HepG2 (cell line): ENCODE data around the gene HCRTR1. TPM values are rescaled to one million over a fixed set of nuclear protein-coding genes. Genes with fewer than 3 reads are reported as not detected.

Experiments used
- ATF7 ChIP-seq, 2 experiments: fragments of 450-650 bp in 1 of 2; sonication (generic) in 1 of 2; formaldehyde crosslinking in 1 of 2; IDR thresholded peaks; 2 replicates each; pipeline versions ENCODE4 v1.4.0 to v1.6.1; 2016 to 2020; ENCODE audit warnings: antibody characterized with exemption in 1 of 2, mild to moderate bottlenecking in 1 of 2, missing genetic modification reagents in 1 of 2
- CBX1 ChIP-seq: IDR thresholded peaks from one replicate; pipeline ENCODE4 v1.6.1; 2016; ENCODE audit warnings: antibody characterized with exemption, low read depth
- CEBPG ChIP-seq: IDR thresholded peaks from 2 replicates; pipeline ENCODE4 v1.6.1; 2016
- DR1 ChIP-seq: sonication (generic); formaldehyde crosslinking; IDR thresholded peaks from 2 replicates; pipeline ENCODE4 v1.8.0; 2021; ENCODE audit warnings: mild to moderate bottlenecking, missing genetic modification reagents, inconsistent platforms
- HCFC1 ChIP-seq: fragments of 150-350 bp; IDR thresholded peaks from 2 replicates; pipeline ENCODE4 v1.6.1; 2014; ENCODE audit warnings: low read depth, low read length
- MAFF ChIP-seq: IDR thresholded peaks from 2 replicates; pipeline ENCODE4 v1.6.1; 2011; ENCODE audit warnings: low read depth, low read length, improper control_type of control experiment
- NFIC ChIP-seq: IDR thresholded peaks from 2 replicates; pipeline ENCODE4 v1.6.1; 2012; ENCODE audit warnings: mild to moderate bottlenecking, low read length, inconsistent platforms
- NFKB2 ChIP-seq: sonication (generic); formaldehyde crosslinking; IDR thresholded peaks from 2 replicates; pipeline ENCODE4 v1.4.0; 2020; ENCODE audit warnings: missing genetic modification reagents, borderline replicate concordance
- NR2C2 ChIP-seq: sonication (generic); formaldehyde crosslinking; IDR thresholded peaks from 2 replicates; pipeline ENCODE4 v1.4.0; 2020; ENCODE audit warnings: missing genetic modification reagents, mild to moderate bottlenecking, moderate library complexity, borderline replicate concordance
- NR2F1 ChIP-seq, 2 experiments: fragments of 450-650 bp in 1 of 2; formaldehyde crosslinking in 1 of 2; IDR thresholded peaks; 2 replicates each; pipeline versions ENCODE4 v1.5.0 to v1.6.1; 2016 to 2020; ENCODE audit warnings: mild to moderate bottlenecking in 1 of 2, missing compliant biosample characterization in 1 of 2, missing genetic modification reagents in 1 of 2, moderate library complexity in 1 of 2
- SMAD9 ChIP-seq: sonication (generic); formaldehyde crosslinking; IDR thresholded peaks from 2 replicates; pipeline ENCODE4 v1.5.1; 2020; ENCODE audit warnings: mild to moderate bottlenecking, missing genetic modification reagents
- SNRNP70 ChIP-seq: fragments of 200-400 bp; formaldehyde crosslinking; IDR thresholded peaks from 2 replicates; pipeline ENCODE4 v1.6.1; 2017; ENCODE audit warnings: mild to moderate bottlenecking, low read depth, low read length, moderate library complexity
- XBP1 ChIP-seq: sonication (generic); formaldehyde crosslinking; IDR thresholded peaks from 2 replicates; pipeline ENCODE4 v1.5.0; 2020; ENCODE audit warnings: missing genetic modification reagents
- XRCC5 ChIP-seq: fragments of 200-400 bp; formaldehyde crosslinking; optimal IDR thresholded peaks from 2 replicates; pipeline ENCODE3; 2017; ENCODE audit warnings: mild to moderate bottlenecking, low read length
- ZBTB7B ChIP-seq: sonication (generic); formaldehyde crosslinking; IDR thresholded peaks from 2 replicates; pipeline ENCODE4 v1.4.0; 2020; ENCODE audit warnings: missing genetic modification reagents
- ZIK1 ChIP-seq: sonication (generic); formaldehyde crosslinking; IDR thresholded peaks from 2 replicates; pipeline ENCODE4 v1.5.0; 2020; ENCODE audit warnings: mild to moderate bottlenecking, low read depth, missing genetic modification reagents, borderline replicate concordance
- ZNF230 ChIP-seq: sonication (generic); formaldehyde crosslinking; IDR thresholded peaks from 2 replicates; pipeline ENCODE4 v1.4.0; 2020; ENCODE audit warnings: mild to moderate bottlenecking, missing genetic modification reagents
- ZNF253 ChIP-seq: sonication (generic); formaldehyde crosslinking; IDR thresholded peaks from 2 replicates; pipeline ENCODE4 v1.8.0; 2022; ENCODE audit warnings: mild to moderate bottlenecking, missing genetic modification reagents, borderline replicate concordance
- ZNF644 ChIP-seq: IDR thresholded peaks from 2 replicates; pipeline ENCODE4 v1.6.1; 2016; ENCODE audit warnings: low read depth
- ZNF709 ChIP-seq: sonication (generic); formaldehyde crosslinking; IDR thresholded peaks from 2 replicates; pipeline ENCODE4 v1.5.0; 2020; ENCODE audit warnings: mild to moderate bottlenecking, missing genetic modification reagents
- ZNF766 ChIP-seq: sonication (generic); formaldehyde crosslinking; IDR thresholded peaks from 2 replicates; pipeline ENCODE4 v1.5.0; 2020; ENCODE audit warnings: missing genetic modification reagents, borderline replicate concordance
- ZNF768 ChIP-seq: sonication (generic); formaldehyde crosslinking; IDR thresholded peaks from 2 replicates; pipeline ENCODE4 v1.4.0; 2020; ENCODE audit warnings: missing genetic modification reagents
- polyA plus RNA-seq, 8 experiments: library from polyadenylated mRNA; depleted of rRNA in 3 of 8; stranded (reverse) in 7 of 8; unstranded in 1 of 8; fragments of >200 nt; fragmentation: Illumina TruSeq in 4 of 8; extraction: Trizol in 4 of 8; gene quantifications; 2 replicates each; pipeline versions ENCODE4 v1.2.1 to v1.2.3, GENCODE V29; 2011 to 2016; ENCODE audit warnings: low read depth in 4 of 8, missing spikeins in 1 of 8, mixed read lengths in 1 of 8; ENCODE audit not compliant: insufficient read depth in 1 of 8
- total RNA-seq, 5 experiments: library from RNA; depleted of rRNA; stranded (reverse); fragments of >200 nt; fragmentation: Illumina TruSeq; extraction: Trizol; gene quantifications; 2 replicates each; pipeline ENCODE4 v1.2.3, GENCODE V29; 2016; ENCODE audit warnings: low read depth in 1 of 5
- TF ChIP-seq, protein P1 (sequence below): IDR thresholded peaks from 2 replicates; pipeline ENCODE4 v1.6.1; 2016; ENCODE audit warnings: low read depth, borderline replicate concordance
- TF ChIP-seq, protein P2 (sequence below): IDR thresholded peaks from 2 replicates; pipeline ENCODE4 v1.6.1; 2016; ENCODE audit warnings: low read depth, missing genetic modification reagents, missing compliant biosample characterization
- TF ChIP-seq, protein P3 (sequence below): IDR thresholded peaks from 2 replicates; pipeline ENCODE4 v1.6.1; 2016

Gene HCRTR1
- total and polyA plus RNA-seq, 2 of the 13 experiments (the other 11 are each of a cell fraction or from before 2014, with no cell fraction given), result not detected

DNA sequence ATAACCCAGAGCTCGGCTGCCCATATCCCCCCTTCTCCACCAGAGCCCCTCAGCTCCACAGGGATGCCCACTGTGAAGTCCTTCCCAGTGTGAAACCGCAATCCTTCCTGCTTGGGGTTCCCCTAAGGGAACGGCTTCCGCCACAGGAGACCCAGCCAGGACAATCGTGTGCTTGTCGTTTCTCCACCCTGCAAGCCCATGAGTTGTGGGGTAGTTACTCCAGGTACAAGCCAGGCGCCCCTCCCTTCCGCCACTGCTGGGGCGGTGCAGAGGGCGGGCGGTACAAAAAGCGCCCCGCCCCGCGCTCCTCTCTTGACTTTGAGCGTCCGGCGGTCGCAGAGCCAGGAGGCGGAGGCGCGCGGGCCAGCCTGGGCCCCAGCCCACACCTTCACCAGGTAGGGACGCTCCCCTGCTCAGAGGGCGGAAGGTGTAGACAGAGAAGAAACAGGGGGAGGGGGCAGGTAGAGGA lies 41.3 kb upstream of the HCRTR1 start, which contains the start of gene TINAGL1 (continued):
- TF ChIP-seq, protein P1, sequence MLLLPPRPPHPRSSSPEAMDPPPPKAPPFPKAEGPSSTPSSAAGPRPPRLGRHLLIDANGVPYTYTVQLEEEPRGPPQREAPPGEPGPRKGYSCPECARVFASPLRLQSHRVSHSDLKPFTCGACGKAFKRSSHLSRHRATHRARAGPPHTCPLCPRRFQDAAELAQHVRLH (CRISPR knock-in tag), result peak; percentile 27; the same call in 1 of the 2 replicates
- TF ChIP-seq SNRNP70 (no peak), NFKB2 (CRISPR knock-in tag) (no peak), ZBTB7B (no peak), SMAD9 (CRISPR knock-in tag) (no peak), CEBPG (CRISPR knock-in tag) (0 out of 2 replicates have a peak, but pooled peaks have one; percentile 14), ZNF766 (CRISPR knock-in tag) (no peak), XRCC5 (peak; percentile 65), MAFF (no peak), ZNF644 (no peak), NR2C2 (CRISPR knock-in tag) (no peak), ZNF253 (CRISPR knock-in tag) (no peak), NR2F1 (CRISPR knock-in tag; IDR thresholded peaks at IDR 0.05) (no peak), ZNF768 (no peak), NFIC (no peak), CBX1 (no peak), ZIK1 (CRISPR knock-in tag) (no peak), HCFC1 (no peak), DR1 (CRISPR knock-in tag) (peak; percentile 63; the same call in 1 of the 2 replicates), ZNF709 (no peak), XBP1 (CRISPR knock-in tag) (no peak), ATF7 (IDR thresholded peaks at IDR 0.05) (no peak), ATF7 (CRISPR knock-in tag; IDR thresholded peaks at IDR 0.05) (no peak), ZNF230 (CRISPR knock-in tag) (no peak)
- TF ChIP-seq, protein P2, sequence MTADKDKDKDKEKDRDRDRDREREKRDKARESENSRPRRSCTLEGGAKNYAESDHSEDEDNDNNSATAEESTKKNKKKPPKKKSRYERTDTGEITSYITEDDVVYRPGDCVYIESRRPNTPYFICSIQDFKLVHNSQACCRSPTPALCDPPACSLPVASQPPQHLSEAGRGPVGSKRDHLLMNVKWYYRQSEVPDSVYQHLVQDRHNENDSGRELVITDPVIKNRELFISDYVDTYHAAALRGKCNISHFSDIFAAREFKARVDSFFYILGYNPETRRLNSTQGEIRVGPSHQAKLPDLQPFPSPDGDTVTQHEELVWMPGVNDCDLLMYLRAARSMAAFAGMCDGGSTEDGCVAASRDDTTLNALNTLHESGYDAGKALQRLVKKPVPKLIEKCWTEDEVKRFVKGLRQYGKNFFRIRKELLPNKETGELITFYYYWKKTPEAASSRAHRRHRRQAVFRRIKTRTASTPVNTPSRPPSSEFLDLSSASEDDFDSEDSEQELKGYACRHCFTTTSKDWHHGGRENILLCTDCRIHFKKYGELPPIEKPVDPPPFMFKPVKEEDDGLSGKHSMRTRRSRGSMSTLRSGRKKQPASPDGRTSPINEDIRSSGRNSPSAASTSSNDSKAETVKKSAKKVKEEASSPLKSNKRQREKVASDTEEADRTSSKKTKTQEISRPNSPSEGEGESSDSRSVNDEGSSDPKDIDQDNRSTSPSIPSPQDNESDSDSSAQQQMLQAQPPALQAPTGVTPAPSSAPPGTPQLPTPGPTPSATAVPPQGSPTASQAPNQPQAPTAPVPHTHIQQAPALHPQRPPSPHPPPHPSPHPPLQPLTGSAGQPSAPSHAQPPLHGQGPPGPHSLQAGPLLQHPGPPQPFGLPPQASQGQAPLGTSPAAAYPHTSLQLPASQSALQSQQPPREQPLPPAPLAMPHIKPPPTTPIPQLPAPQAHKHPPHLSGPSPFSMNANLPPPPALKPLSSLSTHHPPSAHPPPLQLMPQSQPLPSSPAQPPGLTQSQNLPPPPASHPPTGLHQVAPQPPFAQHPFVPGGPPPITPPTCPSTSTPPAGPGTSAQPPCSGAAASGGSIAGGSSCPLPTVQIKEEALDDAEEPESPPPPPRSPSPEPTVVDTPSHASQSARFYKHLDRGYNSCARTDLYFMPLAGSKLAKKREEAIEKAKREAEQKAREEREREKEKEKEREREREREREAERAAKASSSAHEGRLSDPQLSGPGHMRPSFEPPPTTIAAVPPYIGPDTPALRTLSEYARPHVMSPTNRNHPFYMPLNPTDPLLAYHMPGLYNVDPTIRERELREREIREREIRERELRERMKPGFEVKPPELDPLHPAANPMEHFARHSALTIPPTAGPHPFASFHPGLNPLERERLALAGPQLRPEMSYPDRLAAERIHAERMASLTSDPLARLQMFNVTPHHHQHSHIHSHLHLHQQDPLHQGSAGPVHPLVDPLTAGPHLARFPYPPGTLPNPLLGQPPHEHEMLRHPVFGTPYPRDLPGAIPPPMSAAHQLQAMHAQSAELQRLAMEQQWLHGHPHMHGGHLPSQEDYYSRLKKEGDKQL (CRISPR knock-in tag), result 0 out of 2 replicates have a peak, but pooled peaks have one; percentile 63
- TF ChIP-seq, protein P3, sequence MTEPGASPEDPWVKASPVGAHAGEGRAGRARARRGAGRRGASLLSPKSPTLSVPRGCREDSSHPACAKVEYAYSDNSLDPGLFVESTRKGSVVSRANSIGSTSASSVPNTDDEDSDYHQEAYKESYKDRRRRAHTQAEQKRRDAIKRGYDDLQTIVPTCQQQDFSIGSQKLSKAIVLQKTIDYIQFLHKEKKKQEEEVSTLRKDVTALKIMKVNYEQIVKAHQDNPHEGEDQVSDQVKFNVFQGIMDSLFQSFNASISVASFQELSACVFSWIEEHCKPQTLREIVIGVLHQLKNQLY, result no peak
